H9 (cell line): Measurements from ENCODE around the gene OVOL2. TPM values are rescaled to one million over a fixed set of nuclear protein-coding genes. Genes with fewer than 3 reads are reported as not detected.

Source experiments
- DNase-seq: peaks from one replicate; pipeline ENCODE4 v3.0.0-alpha.2; 2017
- H2AFZ ChIP-seq: one replicate; pipeline ENCODE4 v1.6.1; 2013; ENCODE audit warnings: mild to moderate bottlenecking, low read length, control low read depth, moderate library complexity
- H2AK5ac ChIP-seq: 2 replicates; pipeline ENCODE4 v1.6.1; 2013; ENCODE audit warnings: low read length, control low read depth, mixed read lengths; ENCODE audit not compliant: insufficient read length
- H2BK120ac ChIP-seq: one replicate; pipeline ENCODE4 v1.6.1; 2013; ENCODE audit warnings: low read depth, mild to moderate bottlenecking, low read length, control low read depth, inconsistent platforms; ENCODE audit not compliant: poor library complexity, severe bottlenecking
- H2BK12ac ChIP-seq: 2 replicates; pipeline ENCODE4 v1.6.1; 2013; ENCODE audit warnings: low read length, control low read depth, mixed read lengths, low read depth; ENCODE audit not compliant: insufficient read length
- H2BK15ac ChIP-seq: 2 replicates; pipeline ENCODE4 v1.6.1; 2013; ENCODE audit warnings: low read depth, low read length, control low read depth
- H2BK20ac ChIP-seq: one replicate; pipeline ENCODE4 v1.6.1; 2013; ENCODE audit warnings: low read depth, mild to moderate bottlenecking, low read length, control low read depth, inconsistent platforms; ENCODE audit not compliant: poor library complexity, severe bottlenecking
- H2BK5ac ChIP-seq: 2 replicates; pipeline ENCODE4 v1.6.1; 2013; ENCODE audit warnings: low read length, control low read depth, mixed read lengths; ENCODE audit not compliant: insufficient read length
- H3K14ac ChIP-seq: 2 replicates; pipeline ENCODE4 v1.6.1; 2013; ENCODE audit warnings: low read length, control low read depth; ENCODE audit not compliant: insufficient read depth
- H3K18ac ChIP-seq: 2 replicates; pipeline ENCODE4 v1.6.1; 2013; ENCODE audit warnings: low read depth, mild to moderate bottlenecking, mixed read lengths, low read length, control low read depth; ENCODE audit not compliant: insufficient read length
- H3K23ac ChIP-seq: 2 replicates; pipeline ENCODE4 v1.6.1; 2013; ENCODE audit warnings: low read length, control low read depth, mixed read lengths, low read depth; ENCODE audit not compliant: insufficient read length
- H3K23me2 ChIP-seq: 2 replicates; pipeline ENCODE4 v1.6.1; 2013; ENCODE audit warnings: low read depth, mild to moderate bottlenecking, mixed read lengths, low read length, control low read depth; ENCODE audit not compliant: insufficient read length, poor library complexity, severe bottlenecking
- H3K27ac ChIP-seq: 2 replicates; pipeline ENCODE4 v1.5.1; 2013; ENCODE audit warnings: low read length, control low read depth, mixed read lengths, low read depth; ENCODE audit not compliant: insufficient read length
- H3K27me3 ChIP-seq: 2 replicates; pipeline ENCODE4 v1.6.1; 2013; ENCODE audit warnings: low read length, control low read depth, inconsistent platforms; ENCODE audit not compliant: insufficient read depth
- H3K4ac ChIP-seq: 2 replicates; pipeline ENCODE4 v1.6.1; 2013; ENCODE audit warnings: low read depth, mild to moderate bottlenecking, control low read depth, inconsistent platforms, low read length, moderate library complexity
- H3K4me1 ChIP-seq: 2 replicates; pipeline ENCODE4 v1.6.1; 2013; ENCODE audit warnings: low read length, control low read depth, inconsistent platforms; ENCODE audit not compliant: insufficient read depth
- H3K4me2 ChIP-seq: 2 replicates; pipeline ENCODE4 v1.6.1; 2013; ENCODE audit warnings: low read length, control low read depth, mixed read lengths; ENCODE audit not compliant: insufficient read length, insufficient read depth
- H3K56ac ChIP-seq: 2 replicates; pipeline ENCODE4 v1.6.1; 2013; ENCODE audit warnings: low read depth, mild to moderate bottlenecking, mixed read lengths, low read length, control low read depth; ENCODE audit not compliant: insufficient read length
- H3K79me1 ChIP-seq: 2 replicates; pipeline ENCODE4 v1.6.1; 2013; ENCODE audit warnings: low read depth, mild to moderate bottlenecking, moderate library complexity, low read length, control low read depth, inconsistent platforms; ENCODE audit not compliant: insufficient read depth, poor library complexity, severe bottlenecking
- H3K79me2 ChIP-seq: 2 replicates; pipeline ENCODE4 v1.6.1; 2013; ENCODE audit warnings: low read length, control low read depth, inconsistent platforms; ENCODE audit not compliant: insufficient read depth
- H3K9ac ChIP-seq: 2 replicates; pipeline ENCODE4 v1.6.1; 2013; ENCODE audit warnings: low read length, control low read depth, mixed read lengths; ENCODE audit not compliant: insufficient read length; ENCODE audit errors: extremely low read depth
- H3K9me3 ChIP-seq: one replicate; pipeline ENCODE4 v1.6.1; 2013; ENCODE audit warnings: low read depth, low read length, inconsistent platforms; ENCODE audit not compliant: control insufficient read depth
- H3T11ph ChIP-seq: one replicate; pipeline ENCODE4 v1.6.1; 2013; ENCODE audit warnings: mild to moderate bottlenecking, low read length, control low read depth, inconsistent platforms
- H4K20me1 ChIP-seq: one replicate; pipeline ENCODE4 v1.6.1; 2013; ENCODE audit not compliant: control insufficient read depth, insufficient read length, insufficient read depth
- H4K5ac ChIP-seq: 2 replicates; pipeline ENCODE4 v1.6.1; 2013; ENCODE audit warnings: low read depth, mild to moderate bottlenecking, mixed read lengths, low read length, control low read depth; ENCODE audit not compliant: insufficient read length
- H4K8ac ChIP-seq: replicated peaks from 2 replicates; pipeline ENCODE4 v1.6.1; 2013; ENCODE audit warnings: low read length, control low read depth, mixed read lengths, low read depth; ENCODE audit not compliant: insufficient read length
- H4K91ac ChIP-seq: 2 replicates; pipeline ENCODE4 v1.6.1; 2013; ENCODE audit warnings: low read depth, mild to moderate bottlenecking, moderate library complexity, mixed read lengths, low read length, control low read depth; ENCODE audit not compliant: insufficient read length
- H3K27ac Mint-ChIP-seq, 3 experiments: 2 replicates in 2 of 3; 3 replicates in 1 of 3; pipeline ENCODE4 v1.8.0; 2020 to 2021; ENCODE audit warnings: mixed read lengths in 3 of 3, mild to moderate bottlenecking in 1 of 3, moderate library complexity in 1 of 3
- H3K27me3 Mint-ChIP-seq: 2 replicates; pipeline ENCODE4 v1.8.0; 2021; ENCODE audit warnings: low read depth, mild to moderate bottlenecking, moderate library complexity, mixed read lengths
- H3K36me3 Mint-ChIP-seq, 3 experiments: 2 replicates in 2 of 3; 3 replicates in 1 of 3; pipeline ENCODE4 v1.8.0; 2020 to 2021; ENCODE audit warnings: low read depth in 3 of 3, mixed read lengths in 3 of 3; ENCODE audit not compliant: insufficient read depth in 1 of 3
- H3K4me1 Mint-ChIP-seq, 2 experiments: 2 replicates each; pipeline ENCODE4 v1.8.0; 2020; ENCODE audit warnings: mixed read lengths in 2 of 2
- H3K4me3 Mint-ChIP-seq, 2 experiments: 2 replicates in 1 of 2; 3 replicates in 1 of 2; pipeline ENCODE4 v1.8.0; 2020 to 2021; ENCODE audit warnings: mild to moderate bottlenecking in 2 of 2, mixed read lengths in 2 of 2, moderate library complexity in 1 of 2
- H3K9me3 Mint-ChIP-seq, 2 experiments: 2 replicates in 1 of 2; 3 replicates in 1 of 2; pipeline ENCODE4 v1.8.0; 2020; ENCODE audit warnings: mild to moderate bottlenecking in 2 of 2, mixed read lengths in 2 of 2, moderate library complexity in 1 of 2
- WGBS: extraction: QIAGEN DNeasy Blood & Tissue Kit; methylation state at CpG from one replicate; pipeline ENCODE4 v1.1.7; 2013; ENCODE audit warnings: missing lambda C conversion rate, low lambda C conversion rate, mixed read lengths; ENCODE audit not compliant: insufficient read length; ENCODE audit errors: extremely low coverage; 5-methylcytosine and 5-hydroxymethylcytosine counted together
- total RNA-seq: library from RNA; stranded (reverse); gene quantifications from 2 replicates; pipeline ENCODE4 v1.2.1, GENCODE V29; 2021
- TF ChIP-seq, protein P1 (sequence below): fragments of 200-600 bp; sonication (generic); conservative IDR thresholded peaks from 3 replicates; pipeline ENCODE4 v1.8.0; 2021; ENCODE audit warnings: antibody characterized with exemption, mild to moderate bottlenecking

Gene OVOL2
- total RNA-seq, 1 experiment from 2014 or later, result 5.8 TPM

GRCh38 chr20:18042229-18042628, 15.5 kb downstream of the OVOL2 start:
- no peak overlapping the region for H2BK15ac ChIP-seq
- no peak overlapping the region for H2BK5ac ChIP-seq
- no peak overlapping the region for H2BK12ac ChIP-seq
- H4K20me1 ChIP-seq, result no peaks in the 10 kb centered on the region
- H3K4me2 ChIP-seq, result no peak overlapping the region
- no peaks in the 10 kb centered on the region for H3K79me2 ChIP-seq
- no peak overlapping the region for H3K9ac ChIP-seq
- H3K23me2 ChIP-seq, result no peaks in the 10 kb centered on the region
- no peak overlapping the region for H4K5ac ChIP-seq
- no peak overlapping the region for H3K23ac ChIP-seq
- H3K27ac ChIP-seq, result no peak overlapping the region
- H3K79me1 ChIP-seq, result no peaks in the 10 kb centered on the region
- WGBS, result no CpG with 5 or more reads among the region's 9 CpGs
- no peak overlapping the region for H2BK20ac ChIP-seq
- H3K18ac ChIP-seq, result no peak overlapping the region
- H3K9me3 Mint-ChIP-seq, result no peaks in the 10 kb centered on the region
- no peaks in the 10 kb centered on the region for H3K9me3 ChIP-seq
- no peak overlapping the region for H3T11ph ChIP-seq
- H3K4ac ChIP-seq, result no peak overlapping the region
- H4K91ac ChIP-seq, result no peak overlapping the region
- H3K56ac ChIP-seq, result no peak overlapping the region
- peaks cover 8 to 29% (median 11%) of the 10 kb centered on the region in 3 experiments for H3K36me3 Mint-ChIP-seq
- no peak overlapping the region for H3K14ac ChIP-seq
- no peak overlapping the region for H2AK5ac ChIP-seq
- no peaks in the 10 kb centered on the region for H3K27me3 ChIP-seq
- H3K27me3 Mint-ChIP-seq, result no peaks in the 10 kb centered on the region
- TF ChIP-seq, protein P1, sequence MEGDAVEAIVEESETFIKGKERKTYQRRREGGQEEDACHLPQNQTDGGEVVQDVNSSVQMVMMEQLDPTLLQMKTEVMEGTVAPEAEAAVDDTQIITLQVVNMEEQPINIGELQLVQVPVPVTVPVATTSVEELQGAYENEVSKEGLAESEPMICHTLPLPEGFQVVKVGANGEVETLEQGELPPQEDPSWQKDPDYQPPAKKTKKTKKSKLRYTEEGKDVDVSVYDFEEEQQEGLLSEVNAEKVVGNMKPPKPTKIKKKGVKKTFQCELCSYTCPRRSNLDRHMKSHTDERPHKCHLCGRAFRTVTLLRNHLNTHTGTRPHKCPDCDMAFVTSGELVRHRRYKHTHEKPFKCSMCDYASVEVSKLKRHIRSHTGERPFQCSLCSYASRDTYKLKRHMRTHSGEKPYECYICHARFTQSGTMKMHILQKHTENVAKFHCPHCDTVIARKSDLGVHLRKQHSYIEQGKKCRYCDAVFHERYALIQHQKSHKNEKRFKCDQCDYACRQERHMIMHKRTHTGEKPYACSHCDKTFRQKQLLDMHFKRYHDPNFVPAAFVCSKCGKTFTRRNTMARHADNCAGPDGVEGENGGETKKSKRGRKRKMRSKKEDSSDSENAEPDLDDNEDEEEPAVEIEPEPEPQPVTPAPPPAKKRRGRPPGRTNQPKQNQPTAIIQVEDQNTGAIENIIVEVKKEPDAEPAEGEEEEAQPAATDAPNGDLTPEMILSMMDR, result no peak
- no peak overlapping the region for H2AFZ ChIP-seq
- H3K4me1 Mint-ChIP-seq, result peaks cover 3 to 5% of the 10 kb centered on the region in 2 experiments
- H4K8ac ChIP-seq, result no peak overlapping the region
- H3K4me1 ChIP-seq, result no peaks in the 10 kb centered on the region
- H2BK120ac ChIP-seq, result no peak overlapping the region
- H3K4me3 Mint-ChIP-seq, result no peak overlapping the region
- no peak for DNase-seq
- peak overlapping the region in 2 of 3 experiments; percentile 6 to 65; a peak in 1 of 7 replicates for H3K27ac Mint-ChIP-seq
